Inflammatory macrophage treated with lipopolysaccharide for 4 hours (primary cell): ENCODE results near the gene CMTR2.
A peak's percentile ranks its signal among the peaks of the same experiment; 100 is the strongest.

Experiments
- DNase-seq: peaks from one replicate; pipeline ENCODE4 v3.0.0-alpha.2; 2020

Gene CMTR2

DNA sequence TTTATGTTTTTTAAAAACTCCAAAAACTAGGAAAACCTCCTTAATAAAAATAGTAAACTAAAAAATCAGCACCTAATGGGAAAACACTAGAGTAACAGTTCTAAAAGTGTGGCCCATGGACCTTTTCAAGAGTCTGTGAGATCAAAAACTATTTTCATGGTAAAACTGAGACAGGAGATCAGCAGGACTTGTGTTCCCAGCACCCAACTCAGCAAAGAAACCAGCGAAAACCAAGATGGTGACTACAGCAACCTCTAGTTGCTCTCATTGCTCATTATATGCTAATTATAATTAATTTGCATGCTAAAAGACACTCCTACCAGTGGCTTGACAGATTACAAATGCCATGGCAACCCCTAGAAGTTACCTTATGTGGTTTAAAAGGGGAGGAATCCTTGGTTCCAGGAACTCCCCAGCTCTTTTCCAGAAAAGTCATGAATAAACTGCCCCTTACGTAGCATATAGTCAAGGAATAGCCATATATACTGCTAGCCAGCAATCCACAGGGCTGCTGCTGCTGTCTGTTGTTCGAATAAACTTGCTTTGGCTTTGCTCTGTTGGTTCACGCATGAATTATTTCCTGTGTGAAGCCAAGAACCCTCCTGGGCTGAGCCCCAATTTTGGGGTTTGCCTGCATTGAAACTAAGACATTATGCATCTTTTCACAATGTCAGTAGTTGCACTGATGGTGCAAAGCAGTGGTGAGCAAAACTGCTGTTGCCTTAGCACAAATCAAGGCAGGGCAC lies 12.4 kb downstream of the CMTR2 start:
- no peak for DNase-seq

- no peak for DNase-seq
These were observed 15.8 kb downstream of the CMTR2 start for GRCh38 chr16:71273384-71273783.

DNA sequence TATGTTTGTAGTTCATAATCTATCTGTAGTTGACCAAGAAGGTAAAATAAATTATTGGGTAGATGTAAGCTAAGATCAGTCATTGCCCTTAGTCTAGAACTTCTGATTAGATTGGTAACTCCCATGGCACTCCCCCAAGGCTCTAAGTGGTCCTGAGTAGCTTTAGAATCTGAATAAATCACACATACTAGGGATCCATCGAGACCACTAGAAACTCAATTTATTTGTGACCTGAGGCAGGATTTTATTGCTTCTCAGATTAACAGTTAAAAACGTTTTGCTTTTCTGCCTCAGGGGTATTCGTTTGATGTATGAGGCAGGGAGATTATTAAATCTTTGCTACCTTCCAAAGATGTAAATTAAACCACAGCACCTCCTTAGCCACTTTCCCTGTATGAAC lies 24.9 kb downstream of the CMTR2 start:
- DNase-seq, result no peak

DNA sequence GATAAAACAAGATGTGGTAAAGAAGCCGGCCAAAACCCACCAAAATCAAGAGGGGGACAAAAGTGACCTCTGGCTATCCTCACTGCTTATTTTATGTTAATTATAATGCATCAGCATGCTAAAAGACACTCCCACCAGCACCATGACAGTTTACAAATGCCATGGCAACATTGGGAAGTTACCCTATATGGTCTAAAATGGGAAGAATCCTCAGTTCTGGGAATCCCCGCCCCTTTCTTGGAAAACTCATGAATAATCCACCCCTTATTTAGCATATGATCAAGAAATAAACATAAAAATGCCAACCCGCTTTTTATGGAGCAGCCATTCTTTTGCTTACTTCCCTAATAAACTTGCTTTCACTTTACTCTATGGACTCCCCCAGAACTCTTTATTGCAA lies 25.6 kb downstream of the CMTR2 start:
- DNase-seq, result no peak

DNA sequence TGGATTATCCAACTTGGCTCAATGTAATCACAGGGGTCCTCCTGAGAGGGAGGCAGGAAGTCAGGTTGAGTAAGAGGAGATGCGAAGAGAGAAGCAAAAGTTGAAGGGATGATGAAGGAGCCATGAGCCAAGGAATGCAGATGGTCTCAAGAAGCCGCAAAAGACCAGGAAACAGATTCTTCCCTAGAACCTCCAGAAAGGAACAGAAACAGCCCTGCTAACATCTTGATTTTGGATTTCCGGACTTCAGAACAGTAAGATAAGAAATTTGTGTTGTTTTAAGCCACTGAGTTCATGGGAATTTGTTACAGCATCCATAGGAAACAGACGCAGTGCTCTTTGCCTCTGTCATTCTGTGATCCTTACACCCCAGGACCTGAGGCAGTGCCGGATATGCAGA lies 26.8 kb downstream of the CMTR2 start:
- DNase-seq, result no peak

GRCh38 chr16:71260995-71261394 lies 28.2 kb downstream of the CMTR2 start:
- DNase-seq, result no peak

- DNase-seq, result no peak
These were observed 30.1 kb downstream of the CMTR2 start for GRCh38 chr16:71259086-71259485.

DNA sequence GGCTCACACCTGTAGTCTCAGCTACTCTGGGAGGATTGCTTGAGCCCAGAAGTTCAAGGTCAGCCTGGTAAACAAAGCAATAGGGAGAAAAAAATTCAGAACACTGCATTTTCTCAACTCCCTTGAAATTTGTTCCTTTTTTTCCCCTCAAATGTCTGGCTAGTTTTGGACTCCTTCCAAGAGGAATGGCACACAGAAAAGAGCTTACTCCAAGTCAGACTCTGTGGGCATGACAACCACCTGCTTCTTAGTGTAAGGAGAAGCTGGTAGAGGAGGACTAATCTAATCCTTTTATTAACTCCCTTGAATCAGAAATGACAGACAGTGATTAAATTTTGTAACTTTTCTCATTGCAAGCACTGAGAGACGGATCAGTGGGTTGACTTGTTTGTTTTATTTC lies 30.8 kb downstream of the CMTR2 start:
- DNase-seq, result no peak

DNA sequence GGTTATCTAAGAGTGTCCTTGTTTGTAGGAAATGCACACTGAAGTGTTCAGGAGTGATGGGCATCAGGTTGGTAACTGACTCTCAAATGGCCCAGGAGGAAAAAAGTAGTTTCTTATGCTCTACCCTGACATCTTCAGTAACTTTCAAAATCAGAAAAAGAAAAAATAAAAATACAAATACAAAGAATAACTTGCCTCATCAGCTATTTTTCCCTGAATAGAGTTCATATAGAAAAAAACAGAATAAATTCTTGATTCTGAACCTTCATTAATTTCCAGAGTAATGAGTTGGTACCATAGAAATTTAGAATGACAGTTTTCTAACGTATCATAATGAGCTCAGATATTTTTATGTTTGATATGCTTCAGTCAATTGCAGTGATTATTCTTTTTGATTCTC lies 31.4 kb downstream of the CMTR2 start:
- no peak for DNase-seq

DNA sequence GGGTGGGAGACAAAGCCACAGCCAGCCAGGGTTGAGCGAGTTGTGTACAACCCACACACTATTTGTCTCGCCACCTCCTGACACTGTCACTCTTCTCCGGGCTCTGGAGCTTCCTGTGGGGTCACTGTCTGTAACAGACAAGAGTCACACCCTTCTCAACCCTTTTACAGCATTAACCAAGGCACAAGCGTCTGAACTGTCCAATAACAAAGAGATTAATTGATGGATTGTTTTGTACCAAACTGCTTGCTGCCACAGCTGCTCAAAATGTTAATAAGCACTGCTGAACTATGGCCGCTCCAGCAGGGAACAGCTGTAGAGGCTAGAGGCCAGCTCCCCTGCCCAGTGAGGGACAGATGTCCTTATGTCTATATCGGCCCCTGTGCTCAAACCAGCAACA lies 33.5 kb downstream of the CMTR2 start:
- DNase-seq, result no peak

- DNase-seq, result peak; percentile 40
These were observed 34.2 kb downstream of the CMTR2 start for GRCh38 chr16:71254832-71255525.

- DNase-seq, result peak; percentile 48
These were observed 38.6 kb downstream of the CMTR2 start for GRCh38 chr16:71250461-71251235.

GRCh38 chr16:71249399-71249798 lies 39.8 kb downstream of the CMTR2 start:
- DNase-seq, result peak; percentile 38

DNA sequence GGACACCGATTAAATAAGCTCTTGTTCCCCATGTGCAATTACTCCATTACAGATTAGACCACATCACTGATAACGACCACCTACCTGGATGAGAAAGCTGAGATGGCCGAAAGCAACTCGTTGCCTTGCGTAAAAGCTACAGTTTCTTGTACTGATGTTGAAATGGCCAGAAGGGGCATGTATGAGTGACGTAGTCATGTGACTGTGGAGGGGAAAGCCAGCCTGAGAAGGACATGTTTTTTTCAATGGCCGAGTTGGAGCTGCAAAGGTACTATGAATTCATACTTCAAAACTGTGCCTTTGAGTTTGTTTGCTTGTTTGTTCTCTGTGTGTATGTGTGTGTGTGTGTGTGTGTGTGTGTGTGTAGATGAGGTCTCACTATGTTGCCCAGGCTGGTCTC lies 41.7 kb downstream of the CMTR2 start:
- DNase-seq, result no peak

- no peak for DNase-seq
These were observed 42.9 kb downstream of the CMTR2 start for GRCh38 chr16:71246309-71246708.

GRCh38 chr16:71244521-71244920 lies 44.7 kb downstream of the CMTR2 start:
- peak; percentile 68 for DNase-seq

DNA sequence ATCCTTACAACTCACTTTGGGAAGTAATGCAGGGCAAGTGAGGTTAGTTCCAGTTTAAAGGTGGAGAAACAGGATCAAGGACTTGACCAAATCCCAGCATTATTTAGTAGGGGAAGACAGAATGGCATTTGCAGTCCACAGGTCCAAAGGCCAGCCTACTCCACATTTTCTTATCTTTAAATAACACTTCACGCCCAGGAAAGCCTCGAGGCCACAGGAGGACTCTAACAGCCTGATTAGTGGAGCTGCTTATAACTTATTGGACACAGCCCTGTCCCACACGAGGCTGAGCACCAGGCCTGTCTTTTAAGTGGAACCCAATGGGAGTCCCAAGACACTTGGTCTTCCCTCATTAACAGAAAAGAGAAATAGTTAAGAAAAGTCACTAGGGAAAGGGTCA lies 46.6 kb downstream of the CMTR2 start:
- no peak for DNase-seq

GRCh38 chr16:71242036-71242435 lies 47.2 kb downstream of the CMTR2 start:
- no peak for DNase-seq
